B cell (primary cell): Measurements from ENCODE around the gene RNF166. TPM values are rescaled to one million over a fixed set of nuclear protein-coding genes. Genes with fewer than 3 reads are reported as not detected.

Experiments
- ATAC-seq: fragments of 200-7000 bp; cut with Tn5 transposase; one replicate; pipeline ENCODE4 v1.10.0; 2021; ENCODE audit warnings: low read depth, mild to moderate bottlenecking, moderate number of reproducible peaks, moderate library complexity
- CTCF ChIA-PET: fragments of 350-600 bp; sonication (Branson Sonifier 250); formaldehyde crosslinking; loops from one replicate; lab custom pipeline; 2021; ENCODE audit warnings: antibody characterized with exemption, inconsistent platforms; lab: Charles Lee
- POLR2A ChIA-PET: fragments of 350-600 bp; sonication (Branson Sonifier 250); formaldehyde crosslinking; loops from one replicate; lab custom pipeline; 2021; ENCODE audit warnings: antibody characterized with exemption; lab: Charles Lee
- DNase-seq: peaks from one replicate; pipeline ENCODE4 v3.0.0; 2013
- H2AFZ ChIP-seq: 2 replicates; pipeline ENCODE4 v1.6.1; 2012; ENCODE audit warnings: mild to moderate bottlenecking, low read depth, low read length; ENCODE audit not compliant: insufficient read depth, poor library complexity, severe bottlenecking
- H3K27ac ChIP-seq, 2 donors: 1 replicate in 1 of 2; 2 replicates in 1 of 2; pipeline ENCODE4 v1.5.1; 2012 to 2013; ENCODE audit warnings: low read length in 2 of 2, mild to moderate bottlenecking in 2 of 2, moderate library complexity in 1 of 2
- H3K27me3 ChIP-seq, 4 experiments: fragments of 200-600 bp in 1 of 4; sonication (generic) in 1 of 4; replicated peaks in 1 of 4; 1 replicate in 2 of 4; 2 replicates in 2 of 4; pipeline versions ENCODE4 v1.6.1 to v1.7.0; 2013 to 2016; ENCODE audit warnings: low read length in 3 of 4, mild to moderate bottlenecking in 2 of 4, mixed read lengths in 1 of 4, moderate library complexity in 1 of 4; ENCODE audit not compliant: insufficient read depth in 4 of 4, control insufficient read depth in 3 of 4; ENCODE audit errors: control extremely low read depth in 1 of 4
- H3K36me3 ChIP-seq, 2 experiments: replicated peaks in 1 of 2; 1 replicate in 1 of 2; 2 replicates in 1 of 2; pipeline versions ENCODE4 v1.6.1 to v1.7.1; 2013; ENCODE audit warnings: low read length in 1 of 2; ENCODE audit not compliant: insufficient read depth in 2 of 2, control insufficient read depth in 1 of 2; ENCODE audit errors: control extremely low read depth in 1 of 2, extremely low read depth in 1 of 2
- H3K4me1 ChIP-seq, 2 donors: fragments of 200-600 bp in 1 of 2; sonication (generic) in 1 of 2; 1 replicate in 1 of 2; 2 replicates in 1 of 2; pipeline versions ENCODE4 v1.5.1 to v1.6.1; 2013 to 2017; ENCODE audit warnings: low read length in 2 of 2; ENCODE audit not compliant: control insufficient read depth in 2 of 2, insufficient read depth in 2 of 2
- H3K4me2 ChIP-seq: replicated peaks from 2 replicates; pipeline ENCODE3; 2012; ENCODE audit warnings: mild to moderate bottlenecking, low read depth, low read length; ENCODE audit not compliant: poor library complexity, severe bottlenecking
- H3K4me3 ChIP-seq, 5 experiments: fragments of 200-600 bp in 1 of 5; sonication (generic) in 1 of 5; 1 replicate in 3 of 5; 2 replicates in 2 of 5; pipeline versions ENCODE4 v1.5.1 to v1.7.0; 2011 to 2016; ENCODE audit warnings: low read length in 4 of 5, mild to moderate bottlenecking in 4 of 5, low read depth in 2 of 5, control low read depth in 1 of 5, moderate library complexity in 1 of 5; ENCODE audit not compliant: insufficient read depth in 1 of 5; ENCODE audit errors: control extremely low read depth in 1 of 5, extremely low read depth in 1 of 5
- H3K79me2 ChIP-seq: fragments of 200-600 bp; sonication (generic); one replicate; pipeline ENCODE4 v1.6.0; 2016; ENCODE audit warnings: low read length; ENCODE audit not compliant: control insufficient read depth, insufficient read depth
- H3K9ac ChIP-seq: fragments of 200-600 bp; sonication (generic); 2 replicates; pipeline ENCODE4 v1.6.1; 2017; ENCODE audit warnings: mild to moderate bottlenecking, low read length, moderate library complexity
- H3K9me3 ChIP-seq, 3 donors: one replicate each; pipeline versions ENCODE4 v1.6.1 to v1.7.1; 2013; ENCODE audit warnings: low read length in 2 of 3; ENCODE audit not compliant: control insufficient read depth in 2 of 3, insufficient read depth in 1 of 3; ENCODE audit errors: control extremely low read depth in 1 of 3
- H4K20me1 ChIP-seq: 2 replicates; pipeline ENCODE4 v1.6.0; 2012; ENCODE audit warnings: mild to moderate bottlenecking, low read length; ENCODE audit not compliant: insufficient read depth, control insufficient read depth, poor library complexity, severe bottlenecking
- H3K27ac Mint-ChIP-seq: one replicate; pipeline ENCODE4 v1.8.0; 2021; ENCODE audit warnings: mixed read lengths
- H3K27me3 Mint-ChIP-seq: one replicate; pipeline ENCODE4 v1.8.0; 2021; ENCODE audit warnings: mixed read lengths
- H3K4me1 Mint-ChIP-seq: one replicate; pipeline ENCODE4 v1.8.0; 2021; ENCODE audit warnings: mixed read lengths
- H3K4me3 Mint-ChIP-seq: one replicate; pipeline ENCODE4 v1.8.0; 2021; ENCODE audit warnings: mixed read lengths
- H3K9me3 Mint-ChIP-seq: one replicate; pipeline ENCODE4 v1.8.0; 2022; ENCODE audit warnings: mixed read lengths; ENCODE audit not compliant: insufficient read depth
- CTCF ChIP-seq: fragments of 200-600 bp; IDR thresholded peaks from one replicate; pipeline ENCODE4 v1.8.0; 2022; ENCODE audit warnings: antibody characterized with exemption, mild to moderate bottlenecking
- EZH2 ChIP-seq: IDR thresholded peaks from 2 replicates; pipeline ENCODE4 v1.6.1; 2012; ENCODE audit warnings: borderline replicate concordance, low read depth, mild to moderate bottlenecking, moderate library complexity, low read length; ENCODE audit not compliant: insufficient read depth, poor library complexity, severe bottlenecking
- WGBS: methylation state at CpG from one replicate; pipeline ENCODE4 v1.1.5; 2013; ENCODE audit warnings: missing lambda C conversion rate; ENCODE audit not compliant: insufficient coverage; 5-methylcytosine and 5-hydroxymethylcytosine counted together
- intact Hi-C: fragments of 100-400 bp; cut with micrococcal nuclease; formaldehyde crosslinking; loops from one replicate; pipeline ENCODE4 v1.10.0; 2022
- polyA plus RNA-seq: library from polyadenylated mRNA; depleted of rRNA; stranded (reverse); fragments of >200 nt; gene quantifications from 2 replicates; pipeline ENCODE4 v1.2.3, GENCODE V29; 2012
- total RNA-seq, 2 donors: library from RNA; stranded (reverse); fragments of 120-200 nt in 1 of 2; gene quantifications; 1 replicate in 1 of 2; 2 replicates in 1 of 2; pipeline versions ENCODE4 v1.2.3 to v1.2.4, GENCODE V29; 2013 to 2022

RNF166 gene
- total and polyA plus RNA-seq, 2 donors (not counting 1 experiment from before 2014, with no cell fraction given): 64.1 to 65.0 TPM

GRCh38 chr16:88736496-88736895 is 30.3 kb upstream of the RNF166 start:
- no peak overlapping the region for H3K9ac ChIP-seq
- ChIA-PET CTCF (interaction anchor here (0.7 to 5.0 kb wide), 26 partner anchors 11 to 482 kb away, joined by 3 to 113 read pairs (median 10); partner anchors contain the start of genes APRT, CDH15, GALNS and PIEZO1), POLR2A (interaction anchor here (0.6 to 1.5 kb wide), 3 partner anchors 45 to 84 kb away, joined by 3 to 12 read pairs (median 4); partner anchors contain the start of gene PIEZO1)
- Mint-ChIP-seq H3K4me1 (peaks cover 6% of the 10 kb centered on the region), H3K27ac (no peak overlapping the region), H3K9me3 (no peaks in the 10 kb centered on the region), H3K27me3 (no peaks in the 10 kb centered on the region), H3K4me3 (no peak overlapping the region)
- intact Hi-C loops: loop anchor here (2.0 kb wide), 1 partner anchor 36 kb away; no protein-coding TSS in a partner anchor
- no peaks in the 10 kb centered on the region for H3K9me3 ChIP-seq
- no peak overlapping the region for H3K4me3 ChIP-seq
- peaks cover 0 to 35% of the 10 kb centered on the region in 2 experiments for H3K36me3 ChIP-seq
- peaks cover 5 to 18% of the 10 kb centered on the region in 2 donors for H3K4me1 ChIP-seq
- WGBS: 95% methylated on average over 17 of the region's 21 CpGs
- H4K20me1 ChIP-seq: peaks cover 45% of the 10 kb centered on the region
- TF ChIP-seq CTCF (no peak), EZH2 (no peak)
- ATAC-seq (no peak), DNase-seq (no peak)
- H3K27me3 ChIP-seq: no peaks in the 10 kb centered on the region
- no peak overlapping the region for H3K4me2 ChIP-seq
- H3K79me2 ChIP-seq: peaks cover 11% of the 10 kb centered on the region
- H2AFZ ChIP-seq: no peak overlapping the region
- H3K27ac ChIP-seq: no peak overlapping the region

- Histone ChIP-seq H3K9me3 (no peaks in the 10 kb centered on the region), H3K27ac (no peak overlapping the region), H3K4me1 (peaks cover 5 to 18% of the 10 kb centered on the region in 2 donors), H3K4me2 (no peak overlapping the region), H3K79me2 (peaks cover 10% of the 10 kb centered on the region), H4K20me1 (peaks cover 41% of the 10 kb centered on the region), H2AFZ (no peak overlapping the region), H3K36me3 (peaks cover 0 to 34% of the 10 kb centered on the region in 2 experiments), H3K9ac (no peak overlapping the region), H3K4me3 (no peak overlapping the region), H3K27me3 (no peaks in the 10 kb centered on the region)
- Mint-ChIP-seq H3K27ac (no peak overlapping the region), H3K4me1 (peaks cover 6% of the 10 kb centered on the region), H3K9me3 (no peaks in the 10 kb centered on the region), H3K27me3 (no peaks in the 10 kb centered on the region), H3K4me3 (no peak overlapping the region)
- intact Hi-C loops: loop anchor here (2.0 kb wide), 1 partner anchor 35 kb away; no protein-coding TSS in a partner anchor
- WGBS: 99% methylated on average over 17 of the region's 21 CpGs
- ATAC-seq: no peak
- POLR2A ChIA-PET: interaction anchor here (0.6 kb wide), 1 partner anchor 84 kb away, joined by 3 read pairs; no protein-coding TSS in a partner anchor
- no peak for DNase-seq
- CTCF ChIA-PET: interaction anchor here (0.8 to 5.0 kb wide), 13 partner anchors 11 to 480 kb away, joined by 3 to 113 read pairs (median 18); partner anchors contain the start of genes GALNS, PIEZO1 and TRAPPC2L
- TF ChIP-seq CTCF (no peak), EZH2 (no peak)
Measured at GRCh38 chr16:88736088-88736487, 29.9 kb upstream of the RNF166 start.
